ENCODE results near the gene PRSS38. TPM values are rescaled to one million over a fixed set of nuclear protein-coding genes. Genes with fewer than 3 reads are reported as not detected.

PRSS38 gene
- polyA plus RNA-seq, 1 donor (not counting 4 experiments of a cell fraction or from before 2014, with no cell fraction given), result not detected

- TF ChIP-seq CTCF (optimal IDR thresholded peaks at IDR 0.05 in 1 of 3, IDR thresholded peaks at IDR 0.05 in 1 of 3, conservative IDR thresholded peaks at IDR 0.05 in 1 of 3; ENCODE audit: extremely low read depth in 1 of 3, insufficient read depth in 2 of 3, low read length in 3 of 3), result no peak
- no peak for TF ChIP-seq EZH2 (IDR thresholded peaks at IDR 0.05; ENCODE audit: low read length)
- H3K4me3 ChIP-seq (ENCODE audit: control insufficient read depth in 2 of 3, extremely low read depth in 1 of 3, insufficient read depth in 2 of 3, low read depth in 1 of 3, low read length in 3 of 3), result no peak overlapping the region
- dilution Hi-C loops (cut with MboI; ENCODE audit: extremely low pct_ligation_motif_present, low sequenced_read_pairs), result no loop called here
- no peak overlapping the region for H2AFZ ChIP-seq (ENCODE audit: control insufficient read depth, low read length)
- H3K4me2 ChIP-seq (ENCODE audit: control insufficient read depth, extremely low read depth, insufficient read depth, low read depth, low read length), result no peak overlapping the region
- peaks cover 6 to 7% of the 10 kb centered on the region in 2 experiments for H3K36me3 ChIP-seq (ENCODE audit: control insufficient read depth in 2 of 2, extremely low read depth in 1 of 2, insufficient read depth in 2 of 2, low read length in 2 of 2)
- no peaks in the 10 kb centered on the region for H3K9me3 ChIP-seq (ENCODE audit: control insufficient read depth, low read depth, low read length)
- no peaks in the 10 kb centered on the region for H3K27me3 ChIP-seq (ENCODE audit: control insufficient read depth, extremely low read depth, insufficient read depth, low read length)
- H3K9me1 ChIP-seq (ENCODE audit: control insufficient read depth, extremely low read depth, insufficient read depth, low read length), result no peaks in the 10 kb centered on the region
- FAIRE-seq, result no peak
- no peak overlapping the region for H3K27ac ChIP-seq (ENCODE audit: control insufficient read depth, insufficient read depth, low read length)
- no peaks in the 10 kb centered on the region for H3K79me2 ChIP-seq (ENCODE audit: control insufficient read depth, insufficient read depth, low read length)
- no peaks in the 10 kb centered on the region for H4K20me1 ChIP-seq (ENCODE audit: control insufficient read depth, extremely low read depth, insufficient read depth, low read length)
- no peaks in the 10 kb centered on the region for H3K4me1 ChIP-seq (ENCODE audit: control insufficient read depth, extremely low read depth, insufficient read depth, low read length)
- no peak overlapping the region for H3K9ac ChIP-seq (ENCODE audit: control insufficient read depth, extremely low read depth, insufficient read depth, low read length)
- no peak for DNase-seq (ENCODE audit: low read depth, low spot score)
Observed at GRCh38 chr1:227775841-227776240, 39.6 kb upstream of the PRSS38 start.

GRCh38 chr1:227776331-227776771 is 39.1 kb upstream of the PRSS38 start:
- no peaks in the 10 kb centered on the region for H3K79me2 ChIP-seq (ENCODE audit: control insufficient read depth, insufficient read depth, low read length)
- H3K9me1 ChIP-seq (ENCODE audit: control insufficient read depth, extremely low read depth, insufficient read depth, low read length), result no peaks in the 10 kb centered on the region
- TF ChIP-seq CTCF (optimal IDR thresholded peaks at IDR 0.05 in 1 of 3, IDR thresholded peaks at IDR 0.05 in 1 of 3, conservative IDR thresholded peaks at IDR 0.05 in 1 of 3; ENCODE audit: extremely low read depth in 1 of 3, insufficient read depth in 2 of 3, low read length in 3 of 3) (no peak), EZH2 (IDR thresholded peaks at IDR 0.05; ENCODE audit: low read length) (no peak)
- no peak overlapping the region for H2AFZ ChIP-seq (ENCODE audit: control insufficient read depth, low read length)
- dilution Hi-C loops (cut with MboI; ENCODE audit: extremely low pct_ligation_motif_present, low sequenced_read_pairs), result no loop called here
- DNase-seq (ENCODE audit: low read depth, low spot score) (no peak), FAIRE-seq (no peak)
- H4K20me1 ChIP-seq (ENCODE audit: control insufficient read depth, extremely low read depth, insufficient read depth, low read length), result no peaks in the 10 kb centered on the region
- no peaks in the 10 kb centered on the region for H3K27me3 ChIP-seq (ENCODE audit: control insufficient read depth, extremely low read depth, insufficient read depth, low read length)
- H3K4me1 ChIP-seq (ENCODE audit: control insufficient read depth, extremely low read depth, insufficient read depth, low read length), result no peaks in the 10 kb centered on the region
- H3K36me3 ChIP-seq (ENCODE audit: control insufficient read depth in 2 of 2, extremely low read depth in 1 of 2, insufficient read depth in 2 of 2, low read length in 2 of 2), result peaks cover 6 to 7% of the 10 kb centered on the region in 2 experiments
- no peak overlapping the region for H3K27ac ChIP-seq (ENCODE audit: control insufficient read depth, insufficient read depth, low read length)
- H3K4me2 ChIP-seq (ENCODE audit: control insufficient read depth, extremely low read depth, insufficient read depth, low read depth, low read length), result no peak overlapping the region
- H3K4me3 ChIP-seq (ENCODE audit: control insufficient read depth in 2 of 3, extremely low read depth in 1 of 3, insufficient read depth in 2 of 3, low read depth in 1 of 3, low read length in 3 of 3), result no peak overlapping the region
- H3K9ac ChIP-seq (ENCODE audit: control insufficient read depth, extremely low read depth, insufficient read depth, low read length), result no peak overlapping the region
- no peaks in the 10 kb centered on the region for H3K9me3 ChIP-seq (ENCODE audit: control insufficient read depth, low read depth, low read length)
